B cell (primary cell): ENCODE data around the gene C2CD2L. TPM values are rescaled to one million over a fixed set of nuclear protein-coding genes. Genes with fewer than 3 reads are reported as not detected.

Experiments used
- ATAC-seq: fragments of 200-7000 bp; cut with Tn5 transposase; one replicate; pipeline ENCODE4 v1.10.0; 2021; ENCODE audit warnings: low read depth, mild to moderate bottlenecking, moderate number of reproducible peaks, moderate library complexity
- CTCF ChIA-PET: fragments of 350-600 bp; sonication (Branson Sonifier 250); formaldehyde crosslinking; loops from one replicate; lab custom pipeline; 2021; ENCODE audit warnings: antibody characterized with exemption, inconsistent platforms; lab: Charles Lee
- POLR2A ChIA-PET: fragments of 350-600 bp; sonication (Branson Sonifier 250); formaldehyde crosslinking; loops from one replicate; lab custom pipeline; 2021; ENCODE audit warnings: antibody characterized with exemption; lab: Charles Lee
- DNase-seq: peaks from one replicate; pipeline ENCODE4 v3.0.0; 2013
- H2AFZ ChIP-seq: 2 replicates; pipeline ENCODE4 v1.6.1; 2012; ENCODE audit warnings: mild to moderate bottlenecking, low read depth, low read length; ENCODE audit not compliant: insufficient read depth, poor library complexity, severe bottlenecking
- H3K27ac ChIP-seq, 2 donors: 1 replicate in 1 of 2; 2 replicates in 1 of 2; pipeline ENCODE4 v1.5.1; 2012 to 2013; ENCODE audit warnings: low read length in 2 of 2, mild to moderate bottlenecking in 2 of 2, moderate library complexity in 1 of 2
- H3K27me3 ChIP-seq, 4 experiments: fragments of 200-600 bp in 1 of 4; sonication (generic) in 1 of 4; replicated peaks in 1 of 4; 1 replicate in 2 of 4; 2 replicates in 2 of 4; pipeline versions ENCODE4 v1.6.1 to v1.7.0; 2013 to 2016; ENCODE audit warnings: low read length in 3 of 4, mild to moderate bottlenecking in 2 of 4, mixed read lengths in 1 of 4, moderate library complexity in 1 of 4; ENCODE audit not compliant: insufficient read depth in 4 of 4, control insufficient read depth in 3 of 4; ENCODE audit errors: control extremely low read depth in 1 of 4
- H3K36me3 ChIP-seq, 2 experiments: replicated peaks in 1 of 2; 1 replicate in 1 of 2; 2 replicates in 1 of 2; pipeline versions ENCODE4 v1.6.1 to v1.7.1; 2013; ENCODE audit warnings: low read length in 1 of 2; ENCODE audit not compliant: insufficient read depth in 2 of 2, control insufficient read depth in 1 of 2; ENCODE audit errors: control extremely low read depth in 1 of 2, extremely low read depth in 1 of 2
- H3K4me1 ChIP-seq, 2 donors: fragments of 200-600 bp in 1 of 2; sonication (generic) in 1 of 2; 1 replicate in 1 of 2; 2 replicates in 1 of 2; pipeline versions ENCODE4 v1.5.1 to v1.6.1; 2013 to 2017; ENCODE audit warnings: low read length in 2 of 2; ENCODE audit not compliant: control insufficient read depth in 2 of 2, insufficient read depth in 2 of 2
- H3K4me2 ChIP-seq: replicated peaks from 2 replicates; pipeline ENCODE3; 2012; ENCODE audit warnings: mild to moderate bottlenecking, low read depth, low read length; ENCODE audit not compliant: poor library complexity, severe bottlenecking
- H3K4me3 ChIP-seq, 5 experiments: fragments of 200-600 bp in 1 of 5; sonication (generic) in 1 of 5; 1 replicate in 3 of 5; 2 replicates in 2 of 5; pipeline versions ENCODE4 v1.5.1 to v1.7.0; 2011 to 2016; ENCODE audit warnings: low read length in 4 of 5, mild to moderate bottlenecking in 4 of 5, low read depth in 2 of 5, control low read depth in 1 of 5, moderate library complexity in 1 of 5; ENCODE audit not compliant: insufficient read depth in 1 of 5; ENCODE audit errors: control extremely low read depth in 1 of 5, extremely low read depth in 1 of 5
- H3K79me2 ChIP-seq: fragments of 200-600 bp; sonication (generic); one replicate; pipeline ENCODE4 v1.6.0; 2016; ENCODE audit warnings: low read length; ENCODE audit not compliant: control insufficient read depth, insufficient read depth
- H3K9ac ChIP-seq: fragments of 200-600 bp; sonication (generic); 2 replicates; pipeline ENCODE4 v1.6.1; 2017; ENCODE audit warnings: mild to moderate bottlenecking, low read length, moderate library complexity
- H3K9me3 ChIP-seq, 3 donors: one replicate each; pipeline versions ENCODE4 v1.6.1 to v1.7.1; 2013; ENCODE audit warnings: low read length in 2 of 3; ENCODE audit not compliant: control insufficient read depth in 2 of 3, insufficient read depth in 1 of 3; ENCODE audit errors: control extremely low read depth in 1 of 3
- H4K20me1 ChIP-seq: 2 replicates; pipeline ENCODE4 v1.6.0; 2012; ENCODE audit warnings: mild to moderate bottlenecking, low read length; ENCODE audit not compliant: insufficient read depth, control insufficient read depth, poor library complexity, severe bottlenecking
- H3K27ac Mint-ChIP-seq: one replicate; pipeline ENCODE4 v1.8.0; 2021; ENCODE audit warnings: mixed read lengths
- H3K27me3 Mint-ChIP-seq: one replicate; pipeline ENCODE4 v1.8.0; 2021; ENCODE audit warnings: mixed read lengths
- H3K4me1 Mint-ChIP-seq: one replicate; pipeline ENCODE4 v1.8.0; 2021; ENCODE audit warnings: mixed read lengths
- H3K4me3 Mint-ChIP-seq: one replicate; pipeline ENCODE4 v1.8.0; 2021; ENCODE audit warnings: mixed read lengths
- H3K9me3 Mint-ChIP-seq: one replicate; pipeline ENCODE4 v1.8.0; 2022; ENCODE audit warnings: mixed read lengths; ENCODE audit not compliant: insufficient read depth
- CTCF ChIP-seq: fragments of 200-600 bp; IDR thresholded peaks from one replicate; pipeline ENCODE4 v1.8.0; 2022; ENCODE audit warnings: antibody characterized with exemption, mild to moderate bottlenecking
- EZH2 ChIP-seq: IDR thresholded peaks from 2 replicates; pipeline ENCODE4 v1.6.1; 2012; ENCODE audit warnings: borderline replicate concordance, low read depth, mild to moderate bottlenecking, moderate library complexity, low read length; ENCODE audit not compliant: insufficient read depth, poor library complexity, severe bottlenecking
- WGBS: methylation state at CpG from one replicate; pipeline ENCODE4 v1.1.5; 2013; ENCODE audit warnings: missing lambda C conversion rate; ENCODE audit not compliant: insufficient coverage; 5-methylcytosine and 5-hydroxymethylcytosine counted together
- intact Hi-C: fragments of 100-400 bp; cut with micrococcal nuclease; formaldehyde crosslinking; loops from one replicate; pipeline ENCODE4 v1.10.0; 2022
- polyA plus RNA-seq: library from polyadenylated mRNA; depleted of rRNA; stranded (reverse); fragments of >200 nt; gene quantifications from 2 replicates; pipeline ENCODE4 v1.2.3, GENCODE V29; 2012
- total RNA-seq, 2 donors: library from RNA; stranded (reverse); fragments of 120-200 nt in 1 of 2; gene quantifications; 1 replicate in 1 of 2; 2 replicates in 1 of 2; pipeline versions ENCODE4 v1.2.3 to v1.2.4, GENCODE V29; 2013 to 2022

Gene C2CD2L
- total and polyA plus RNA-seq, 2 donors (not counting 1 experiment from before 2014, with no cell fraction given) = 9.5 to 17.0 TPM

- no peak for DNase-seq
- Histone ChIP-seq H3K9ac (no peak overlapping the region), H3K4me3 (no peak overlapping the region), H3K36me3 (peaks cover 0 to 53% of the 10 kb centered on the region in 2 experiments), H3K4me1 (peaks cover 12 to 15% of the 10 kb centered on the region in 2 donors), H3K9me3 (no peaks in the 10 kb centered on the region), H3K27me3 (no peaks in the 10 kb centered on the region), H2AFZ (no peak overlapping the region), H3K4me2 (no peak overlapping the region), H3K79me2 (peaks cover 9% of the 10 kb centered on the region), H4K20me1 (no peaks in the 10 kb centered on the region), H3K27ac (no peak overlapping the region)
- no peak for ATAC-seq
- Mint-ChIP-seq H3K9me3 (no peaks in the 10 kb centered on the region), H3K4me3 (no peak overlapping the region), H3K4me1 (peaks cover 17% of the 10 kb centered on the region), H3K27me3 (no peaks in the 10 kb centered on the region), H3K27ac (no peak overlapping the region)
- no peak for TF ChIP-seq CTCF
- no peak for TF ChIP-seq EZH2
- ChIA-PET POLR2A (interaction anchor here (0.6 kb wide), 1 partner anchor 1244 kb away, joined by 3 read pairs; no protein-coding TSS in a partner anchor), CTCF (no interaction called here)
- WGBS = 82% methylated on average over 3 of the region's 7 CpGs
- intact Hi-C loops = no loop called here
Measured at GRCh38 chr11:119081682-119082260, 25.4 kb upstream of the C2CD2L start.
